RPMI7951 (cell line): ENCODE measurements around the gene CATSPERZ. TPM values are rescaled to one million over a fixed set of nuclear protein-coding genes. Genes with fewer than 3 reads are reported as not detected.
A peak's percentile ranks its signal among the peaks of the same experiment; 100 is the strongest.

Experiments
- DNase-seq: peaks from one replicate; pipeline ENCODE4 v3.0.0-alpha.2; 2012; ENCODE audit warnings: low read depth
- total RNA-seq: library from RNA; depleted of rRNA; stranded (reverse); fragments of >200 nt; shearing (Covaris generic); gene quantifications from 2 replicates; pipeline ENCODE4 v1.2.3, GENCODE V29; 2014; rRNA removed

CATSPERZ gene
- total RNA-seq, 1 experiment from 2014 or later, result 1.7 TPM

GRCh38 chr11:64341851-64342791 is 42.0 kb downstream of the CATSPERZ start:
- peak; percentile 68 for DNase-seq

DNA sequence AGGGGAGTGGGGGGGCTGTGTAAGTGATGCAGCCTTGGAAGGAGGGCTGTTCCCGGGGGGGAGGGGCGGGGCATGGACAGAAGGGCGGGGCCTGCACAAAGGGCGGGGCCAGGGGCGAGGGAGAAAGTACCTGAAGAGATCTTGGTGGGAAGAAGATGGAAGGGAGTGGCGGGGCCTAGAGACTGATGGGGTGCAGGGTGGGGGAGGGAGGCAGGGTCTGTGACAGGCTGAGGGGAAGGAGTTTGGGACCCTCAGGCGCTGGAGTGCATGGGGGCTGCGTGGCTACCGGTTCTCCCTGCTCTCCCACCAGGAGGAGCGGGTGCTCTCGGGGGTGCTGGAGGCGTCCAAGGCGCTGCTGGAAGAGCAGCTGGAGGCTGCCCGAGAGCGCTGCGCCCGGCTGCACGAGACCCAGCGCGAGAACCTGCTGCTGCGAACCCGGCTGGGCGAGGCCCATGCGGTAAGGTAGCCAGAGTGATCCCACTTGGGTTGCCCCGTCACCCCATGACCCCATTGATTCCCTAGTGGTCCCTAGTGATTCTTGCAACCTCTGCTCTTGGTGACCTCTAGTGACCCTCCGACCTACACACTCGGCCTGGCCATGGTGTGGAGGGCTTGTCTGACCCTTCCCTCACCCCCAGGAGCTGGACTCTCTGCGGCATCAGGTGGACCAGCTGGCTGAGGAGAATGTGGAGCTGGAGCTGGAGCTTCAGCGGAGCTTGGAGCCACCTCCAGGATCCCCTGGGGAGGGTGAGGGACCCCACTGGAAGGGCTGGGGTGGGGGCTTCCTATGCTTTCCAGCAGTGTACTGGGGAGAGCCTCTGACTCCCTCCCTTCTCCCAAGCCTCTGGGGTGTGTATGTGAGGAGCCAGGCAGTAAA is 42.9 kb downstream of the CATSPERZ start:
- DNase-seq, result no peak

DNA sequence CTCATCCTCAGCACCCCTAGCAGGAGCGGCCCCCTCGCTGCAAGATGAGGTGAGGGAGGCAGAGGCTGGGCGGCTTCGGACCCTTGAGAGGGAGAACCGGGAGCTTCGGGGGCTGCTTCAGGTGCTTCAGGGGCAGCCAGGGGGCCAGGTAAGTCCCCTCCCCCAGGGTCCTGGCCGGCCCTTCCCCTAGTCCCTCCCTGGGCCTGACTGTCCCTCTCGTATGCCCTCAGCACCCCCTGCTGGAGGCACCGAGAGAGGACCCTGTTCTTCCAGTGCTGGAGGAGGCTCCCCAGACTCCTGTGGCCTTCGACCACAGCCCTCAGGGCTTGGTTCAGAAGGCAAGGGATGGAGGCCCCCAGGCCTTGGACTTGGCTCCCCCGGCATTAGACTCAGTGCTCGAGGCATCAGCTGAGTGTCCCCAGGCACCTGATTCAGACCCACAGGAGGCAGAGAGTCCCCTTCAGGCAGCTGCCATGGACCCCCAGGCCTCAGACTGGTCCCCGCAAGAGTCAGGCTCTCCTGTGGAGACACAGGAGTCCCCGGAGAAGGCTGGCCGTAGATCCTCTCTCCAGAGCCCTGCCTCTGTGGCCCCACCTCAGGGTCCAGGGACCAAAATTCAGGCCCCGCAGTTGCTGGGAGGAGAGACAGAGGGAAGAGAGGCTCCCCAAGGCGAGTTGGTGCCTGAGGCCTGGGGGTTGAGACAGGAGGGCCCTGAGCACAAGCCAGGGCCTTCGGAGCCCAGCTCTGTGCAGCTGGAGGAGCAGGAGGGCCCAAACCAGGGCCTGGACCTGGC is 43.8 kb downstream of the CATSPERZ start:
- no peak for DNase-seq

GRCh38 chr11:64344787-64345186 is 44.6 kb downstream of the CATSPERZ start:
- no peak for DNase-seq

DNA sequence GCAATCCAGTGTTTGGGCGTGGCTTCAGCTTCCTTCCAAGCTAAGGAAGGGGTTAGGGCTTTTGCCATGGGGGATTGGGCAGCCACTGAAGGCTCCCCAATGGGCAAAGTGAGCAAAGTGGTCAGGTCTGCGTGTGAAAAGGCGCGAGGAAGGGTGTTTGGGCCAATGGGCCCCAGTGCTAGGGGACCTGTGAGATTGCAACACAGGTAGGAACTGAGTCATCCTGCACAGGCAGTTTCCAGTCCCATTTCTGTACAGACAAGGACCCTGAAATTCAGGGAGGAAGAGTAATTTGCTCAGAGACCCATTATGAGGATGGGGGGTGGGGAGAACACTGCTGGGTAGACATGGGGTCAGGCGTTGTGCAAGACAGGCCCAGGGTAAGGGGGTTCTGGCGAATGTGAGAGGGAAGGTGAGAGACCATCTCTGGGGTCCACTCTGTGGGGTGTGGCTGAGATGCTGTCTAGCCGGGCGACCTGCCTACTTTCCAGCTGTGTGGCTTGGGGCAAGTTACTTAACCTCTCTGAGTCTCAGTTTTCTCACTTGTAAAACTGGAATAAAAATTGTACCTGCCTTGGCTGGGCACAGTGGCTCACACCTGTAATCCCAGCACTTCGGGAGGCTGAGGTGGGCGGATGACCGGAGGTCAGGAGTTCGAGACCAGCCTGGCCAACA is 47.2 kb downstream of the CATSPERZ start:
- no peak for DNase-seq

GRCh38 chr11:64348383-64349024 is 48.3 kb downstream of the CATSPERZ start:
- no peak for DNase-seq

DNA sequence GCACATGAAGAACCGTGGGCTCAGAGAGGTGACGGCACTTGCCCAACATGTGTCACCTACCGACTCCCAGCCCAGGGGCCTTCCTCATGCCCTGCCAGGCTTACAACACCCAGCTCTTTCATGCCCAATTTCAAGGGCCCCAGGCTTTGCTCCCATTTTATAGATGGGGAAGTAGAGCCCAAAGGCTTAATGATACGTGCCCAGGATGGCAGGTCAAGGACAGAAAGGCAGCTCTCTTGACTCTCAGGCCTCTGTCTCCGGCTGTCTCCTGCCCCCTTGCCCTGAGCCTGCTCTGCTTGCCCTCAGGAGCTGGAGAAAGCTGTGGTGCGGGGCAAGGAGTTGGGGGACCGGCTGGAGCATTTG is 48.8 kb downstream of the CATSPERZ start:
- no peak for DNase-seq

- no peak for DNase-seq
Observed at GRCh38 chr11:64349404-64349803, 49.2 kb downstream of the CATSPERZ start.

DNA sequence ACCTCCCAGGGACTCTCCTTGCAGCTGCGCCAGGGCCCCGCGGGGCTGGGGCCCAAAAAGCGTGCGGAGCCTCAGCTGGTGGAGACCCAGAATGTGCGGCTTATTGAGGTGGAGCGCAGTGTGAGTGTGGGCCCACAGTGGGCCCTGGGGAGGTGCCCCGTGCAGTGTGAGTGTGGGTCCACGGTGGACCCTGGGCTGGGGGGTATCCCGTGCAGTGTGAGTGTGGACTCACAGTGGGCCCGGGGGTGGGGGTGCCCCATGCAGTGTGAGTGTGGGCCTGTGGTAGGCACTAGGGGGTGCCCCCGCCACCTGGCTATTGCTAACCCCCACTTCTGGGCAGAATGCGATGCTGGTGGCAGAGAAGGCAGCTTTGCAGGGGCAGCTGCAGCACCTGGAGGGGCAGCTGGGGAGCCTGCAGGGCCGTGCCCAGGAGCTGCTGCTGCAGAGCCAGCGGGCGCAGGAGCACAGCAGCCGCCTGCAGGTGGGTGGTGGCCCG is 51.0 kb downstream of the CATSPERZ start:
- DNase-seq, result no peak

- DNase-seq, result no peak
Observed at GRCh38 chr11:64352099-64352994, 52.2 kb downstream of the CATSPERZ start.

DNA sequence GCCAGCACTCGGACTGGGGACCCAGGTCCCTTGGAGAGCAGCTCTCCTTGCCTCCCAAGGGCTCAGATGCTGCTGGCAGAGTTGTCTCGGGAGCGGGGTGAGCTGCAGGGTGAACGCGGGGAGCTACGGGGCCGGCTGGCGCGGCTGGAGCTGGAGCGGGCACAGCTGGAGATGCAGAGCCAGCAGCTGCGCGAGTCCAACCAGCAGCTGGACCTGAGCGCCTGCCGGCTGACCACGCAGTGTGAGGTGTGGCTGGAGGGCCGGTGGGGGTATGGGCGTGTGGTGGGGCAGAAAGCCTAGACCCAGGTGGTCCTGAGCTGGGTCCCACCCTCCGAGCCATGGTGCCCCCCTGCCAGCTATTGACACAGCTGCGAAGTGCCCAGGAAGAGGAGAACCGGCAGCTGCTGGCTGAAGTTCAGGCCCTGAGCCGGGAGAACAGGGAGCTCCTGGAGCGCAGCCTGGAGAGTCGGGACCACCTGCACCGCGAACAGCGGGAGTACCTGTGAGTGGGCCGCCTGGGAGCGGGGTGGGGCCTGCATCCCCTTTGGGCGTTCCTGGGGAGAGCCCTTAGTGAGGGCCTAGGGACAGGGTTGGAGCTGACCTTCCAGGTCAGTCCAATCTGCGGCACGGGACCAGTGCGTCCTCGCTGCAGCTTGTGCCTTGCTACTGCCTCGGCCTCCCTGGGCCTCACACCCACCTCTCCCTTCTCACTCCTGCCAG is 53.0 kb downstream of the CATSPERZ start:
- DNase-seq, result no peak

- no peak for DNase-seq
Observed at GRCh38 chr11:64353715-64354506, 53.8 kb downstream of the CATSPERZ start.

Other genes with a start within 250 kb of the CATSPERZ start
- gene MACROD1, start 134.2 kb upstream of the CATSPERZ start, total RNA-seq, result 36.7 and 43.3 TPM in 2 replicates
- 306 and 321 TPM in 2 replicates for gene STIP1, start 114.2 kb upstream of the CATSPERZ start, total RNA-seq
- 25.9 and 29.1 TPM in 2 replicates for gene FERMT3, start 93.6 kb upstream of the CATSPERZ start, total RNA-seq
- gene TRPT1, start 74.2 kb upstream of the CATSPERZ start, total RNA-seq, result 67.2 and 79.8 TPM in 2 replicates
- gene NUDT22, start 74.1 kb upstream of the CATSPERZ start, total RNA-seq, result 59.7 and 90.2 TPM in 2 replicates
- gene DNAJC4, start 69.8 kb upstream of the CATSPERZ start, total RNA-seq, result 17.2 and 23.7 TPM in 2 replicates
- gene VEGFB, start 65.8 kb upstream of the CATSPERZ start, total RNA-seq, result 45.7 and 51.3 TPM in 2 replicates
- gene FKBP2, start 59.3 kb upstream of the CATSPERZ start, total RNA-seq, result 76.3 and 109 TPM in 2 replicates
- 418 and 531 TPM in 2 replicates for gene PPP1R14B, start 53.4 kb upstream of the CATSPERZ start, total RNA-seq
- 48.1 and 60.4 TPM in 2 replicates for gene PLCB3, start 48.8 kb upstream of the CATSPERZ start, total RNA-seq
- gene BAD, start 15.7 kb upstream of the CATSPERZ start, total RNA-seq, result 121 and 165 TPM in 2 replicates
- 25.9 and 26.8 TPM in 2 replicates for gene GPR137, start 14.5 kb upstream of the CATSPERZ start, total RNA-seq
- not detected in 2 replicates for gene KCNK4, start 9.1 kb upstream of the CATSPERZ start, total RNA-seq
- 7.4 and 10.8 TPM in 2 replicates for gene ESRRA, start 5.2 kb downstream of the CATSPERZ start, total RNA-seq
- gene TRMT112, start 17.2 kb downstream of the CATSPERZ start, total RNA-seq, result 434 and 545 TPM in 2 replicates
- gene PRDX5, start 17.8 kb downstream of the CATSPERZ start, total RNA-seq, result 245 and 355 TPM in 2 replicates
- 1.2 and 2.8 TPM in 2 replicates for gene CCDC88B, start 39.8 kb downstream of the CATSPERZ start, total RNA-seq
- 20.8 and 35.0 TPM in 2 replicates for gene RPS6KA4, start 58.8 kb downstream of the CATSPERZ start, total RNA-seq